HepG2 (cell line): Measurements from ENCODE around the gene MED12L. TPM values are rescaled to one million over a fixed set of nuclear protein-coding genes. Genes with fewer than 3 reads are reported as not detected.

Experiments
- ATAC-seq: fragments of 200-7000 bp; cut with Tn5 transposase; 3 replicates; pipeline ENCODE4 v1.9.1; 2020; ENCODE audit warnings: mild to moderate bottlenecking, moderate library complexity
- BruUV-seq: library from RNA; stranded (reverse); fragments of 400-500 nt; replicated peaks from 2 replicates; lab custom pipeline; 2021; lab: Mats Ljungman, UMichigan
- CTCF ChIA-PET: fragments of 300-600 bp; formaldehyde crosslinking; extraction: SDS; loops from one replicate; lab custom pipeline; 2021; ENCODE audit warnings: low total read pairs, inconsistent platforms, low intra/inter-chr PET ratio; lab: Yijun Ruan, JAX
- POLR2A ChIA-PET: fragments of 350-600 bp; sonication (Branson Sonifier 250); formaldehyde crosslinking; loops from one replicate; lab custom pipeline; 2020; ENCODE audit warnings: antibody characterized with exemption, inconsistent platforms; lab: Yijun Ruan, JAX
- DNase-seq: peaks from one replicate; pipeline ENCODE4 v3.0.0-alpha.2; 2015; ENCODE audit warnings: low spot score
- FAIRE-seq: peaks from 3 replicates; lab custom pipeline; 2011; peaks lifted over from hg19 to GRCh38; lab: Jason Lieb, UNC
- H2AFZ ChIP-seq: one replicate; pipeline ENCODE4 v1.6.1; 2011; ENCODE audit warnings: low read length, inconsistent platforms
- H3K27ac ChIP-seq: fragments of 300-600 bp; 3 replicates; pipeline ENCODE4 v1.8.0; 2011; ENCODE audit warnings: mixed run types, mild to moderate bottlenecking, mixed read lengths, low read length, inconsistent platforms; ENCODE audit not compliant: insufficient read depth; ENCODE audit errors: extremely low read length
- H3K27me3 ChIP-seq, 2 experiments: fragments of 200-600 bp in 1 of 2; 2 replicates in 1 of 2; 3 replicates in 1 of 2; pipeline versions ENCODE4 v1.6.0 to v1.8.0; 2011; ENCODE audit warnings: low read length in 2 of 2, mild to moderate bottlenecking in 2 of 2, moderate library complexity in 2 of 2, inconsistent platforms in 1 of 2; ENCODE audit not compliant: insufficient read depth in 2 of 2, control insufficient read depth in 1 of 2
- H3K36me3 ChIP-seq, 2 experiments: fragments of 200-600 bp in 1 of 2; replicated peaks in 1 of 2; 2 replicates in 1 of 2; 3 replicates in 1 of 2; pipeline versions ENCODE4 v1.5.1 to v1.8.0; 2011; ENCODE audit warnings: low read length in 2 of 2, inconsistent platforms in 1 of 2; ENCODE audit not compliant: insufficient read depth in 2 of 2, control insufficient read depth in 1 of 2
- H3K4me1 ChIP-seq: 2 replicates; pipeline ENCODE4 v1.5.1; 2012; ENCODE audit warnings: low read length, inconsistent platforms; ENCODE audit not compliant: insufficient read depth
- H3K4me2 ChIP-seq: 2 replicates; pipeline ENCODE4 v1.6.0; 2011; ENCODE audit warnings: low read depth, low read length, inconsistent platforms
- H3K4me3 ChIP-seq, 3 experiments: fragments of 200-600 bp in 1 of 3; sonication (generic), shearing (Covaris generic) in 1 of 3; replicated peaks in 1 of 3; 2 replicates each; pipeline ENCODE4 v1.5.1; 2011 to 2016; ENCODE audit warnings: low read length in 3 of 3, inconsistent platforms in 2 of 3, low read depth in 2 of 3, mild to moderate bottlenecking in 2 of 3, control low read depth in 1 of 3, mixed read lengths in 1 of 3; ENCODE audit not compliant: insufficient read depth in 1 of 3
- H3K79me2 ChIP-seq: one replicate; pipeline ENCODE4 v1.6.1; 2011; ENCODE audit warnings: low read length, inconsistent platforms; ENCODE audit not compliant: insufficient read depth
- H3K9ac ChIP-seq: 2 replicates; pipeline ENCODE4 v1.6.0; 2011; ENCODE audit warnings: mild to moderate bottlenecking, low read depth, low read length, inconsistent platforms; ENCODE audit not compliant: insufficient read depth
- H3K9me3 ChIP-seq: 2 replicates; pipeline ENCODE4 v1.5.1; 2012; ENCODE audit warnings: mild to moderate bottlenecking, low read length
- H4K20me1 ChIP-seq: 2 replicates; pipeline ENCODE4 v1.6.0; 2011; ENCODE audit warnings: inconsistent platforms, mild to moderate bottlenecking, low read length, moderate library complexity; ENCODE audit not compliant: insufficient read depth
- CEBPG ChIP-seq: IDR thresholded peaks from 2 replicates; pipeline ENCODE4 v1.6.1; 2016
- EHMT2 ChIP-seq: fragments of 200-600 bp; sonication (generic); IDR thresholded peaks from 2 replicates; pipeline ENCODE4 v1.7.0; 2017; ENCODE audit warnings: antibody characterized with exemption, low read depth, low read length, borderline replicate concordance
- GZF1 ChIP-seq: sonication (generic); formaldehyde crosslinking; IDR thresholded peaks from 2 replicates; pipeline ENCODE4 v1.5.1; 2020; ENCODE audit warnings: mild to moderate bottlenecking, missing genetic modification reagents
- WGBS: methylation state at CpG from one replicate; pipeline ENCODE4 v1.1.6; 2017; ENCODE audit warnings: low lambda C conversion rate; 5-methylcytosine and 5-hydroxymethylcytosine counted together
- in situ Hi-C: cut with HindIII; loops from 2 replicates; pipeline ENCODE4 v1.10.0; 2017; ENCODE audit warnings: low pct_unique_long_range_greater_than_20kb; ENCODE audit not compliant: extremely low pct_ligation_motif_present
- intact Hi-C: fragments of 100-400 bp; cut with micrococcal nuclease; formaldehyde crosslinking; loops from one replicate; pipeline ENCODE4 v1.10.0; 2022; ENCODE audit not compliant: unreplicated experiment
- polyA plus RNA-seq, 8 experiments: library from polyadenylated mRNA; depleted of rRNA in 3 of 8; stranded (reverse) in 7 of 8; unstranded in 1 of 8; fragments of >200 nt; fragmentation: Illumina TruSeq in 4 of 8; extraction: Trizol in 4 of 8; gene quantifications; 2 replicates each; pipeline versions ENCODE4 v1.2.1 to v1.2.3, GENCODE V29; 2011 to 2016; ENCODE audit warnings: low read depth in 4 of 8, missing spikeins in 1 of 8, mixed read lengths in 1 of 8; ENCODE audit not compliant: insufficient read depth in 1 of 8
- total RNA-seq, 5 experiments: library from RNA; depleted of rRNA; stranded (reverse); fragments of >200 nt; fragmentation: Illumina TruSeq; extraction: Trizol; gene quantifications; 2 replicates each; pipeline ENCODE4 v1.2.3, GENCODE V29; 2016; ENCODE audit warnings: low read depth in 1 of 5
- TF ChIP-seq, protein P1 (sequence below): IDR thresholded peaks from 2 replicates; pipeline ENCODE4 v1.6.1; 2016; ENCODE audit warnings: missing biosample characterization, missing genetic modification reagents, low read depth
- TF ChIP-seq, protein P2 (sequence below): sonication (generic); formaldehyde crosslinking; IDR thresholded peaks from 2 replicates; pipeline ENCODE4 v1.4.0; 2020; ENCODE audit warnings: missing genetic modification reagents

Gene MED12L
- total and polyA plus RNA-seq, 2 of the 13 experiments (the other 11 are each of a cell fraction or from before 2014, with no cell fraction given) = 0.07 to 0.64 TPM

- no peaks in the 10 kb centered on the region for H4K20me1 ChIP-seq
- H3K9ac ChIP-seq = no peak overlapping the region
- ChIA-PET CTCF (no interaction called here), POLR2A (no interaction called here)
- in situ Hi-C loops = no loop called here
- H3K79me2 ChIP-seq = no peaks in the 10 kb centered on the region
- 79% methylated on average over 5 of the region's 5 CpGs for WGBS
- TF ChIP-seq EHMT2 (no peak), CEBPG (no peak), GZF1 (CRISPR knock-in tag) (no peak)
- TF ChIP-seq, protein P1, sequence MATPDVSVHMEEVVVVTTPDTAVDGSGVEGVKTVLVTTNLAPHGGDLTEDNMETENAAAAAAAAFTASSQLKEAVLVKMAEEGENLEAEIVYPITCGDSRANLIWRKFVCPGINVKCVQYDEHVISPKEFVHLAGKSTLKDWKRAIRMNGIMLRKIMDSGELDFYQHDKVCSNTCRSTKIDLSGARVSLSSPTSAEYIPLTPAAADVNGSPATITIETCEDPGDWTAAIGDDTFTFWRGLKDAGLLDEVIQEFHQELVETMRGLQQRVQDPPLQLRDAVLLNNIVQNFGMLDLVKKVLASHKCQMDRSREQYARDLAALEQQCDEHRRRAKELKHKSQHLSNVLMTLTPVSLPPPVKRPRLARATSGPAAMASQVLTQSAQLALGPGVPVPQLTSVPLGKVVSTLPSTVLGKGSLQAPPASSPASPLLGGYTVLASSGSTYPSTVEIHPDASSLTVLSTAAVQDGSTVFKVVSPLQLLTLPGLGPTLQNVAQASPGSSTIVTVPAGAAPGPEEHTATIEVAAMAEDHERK (CRISPR knock-in tag) = no peak
- TF ChIP-seq, protein P2, sequence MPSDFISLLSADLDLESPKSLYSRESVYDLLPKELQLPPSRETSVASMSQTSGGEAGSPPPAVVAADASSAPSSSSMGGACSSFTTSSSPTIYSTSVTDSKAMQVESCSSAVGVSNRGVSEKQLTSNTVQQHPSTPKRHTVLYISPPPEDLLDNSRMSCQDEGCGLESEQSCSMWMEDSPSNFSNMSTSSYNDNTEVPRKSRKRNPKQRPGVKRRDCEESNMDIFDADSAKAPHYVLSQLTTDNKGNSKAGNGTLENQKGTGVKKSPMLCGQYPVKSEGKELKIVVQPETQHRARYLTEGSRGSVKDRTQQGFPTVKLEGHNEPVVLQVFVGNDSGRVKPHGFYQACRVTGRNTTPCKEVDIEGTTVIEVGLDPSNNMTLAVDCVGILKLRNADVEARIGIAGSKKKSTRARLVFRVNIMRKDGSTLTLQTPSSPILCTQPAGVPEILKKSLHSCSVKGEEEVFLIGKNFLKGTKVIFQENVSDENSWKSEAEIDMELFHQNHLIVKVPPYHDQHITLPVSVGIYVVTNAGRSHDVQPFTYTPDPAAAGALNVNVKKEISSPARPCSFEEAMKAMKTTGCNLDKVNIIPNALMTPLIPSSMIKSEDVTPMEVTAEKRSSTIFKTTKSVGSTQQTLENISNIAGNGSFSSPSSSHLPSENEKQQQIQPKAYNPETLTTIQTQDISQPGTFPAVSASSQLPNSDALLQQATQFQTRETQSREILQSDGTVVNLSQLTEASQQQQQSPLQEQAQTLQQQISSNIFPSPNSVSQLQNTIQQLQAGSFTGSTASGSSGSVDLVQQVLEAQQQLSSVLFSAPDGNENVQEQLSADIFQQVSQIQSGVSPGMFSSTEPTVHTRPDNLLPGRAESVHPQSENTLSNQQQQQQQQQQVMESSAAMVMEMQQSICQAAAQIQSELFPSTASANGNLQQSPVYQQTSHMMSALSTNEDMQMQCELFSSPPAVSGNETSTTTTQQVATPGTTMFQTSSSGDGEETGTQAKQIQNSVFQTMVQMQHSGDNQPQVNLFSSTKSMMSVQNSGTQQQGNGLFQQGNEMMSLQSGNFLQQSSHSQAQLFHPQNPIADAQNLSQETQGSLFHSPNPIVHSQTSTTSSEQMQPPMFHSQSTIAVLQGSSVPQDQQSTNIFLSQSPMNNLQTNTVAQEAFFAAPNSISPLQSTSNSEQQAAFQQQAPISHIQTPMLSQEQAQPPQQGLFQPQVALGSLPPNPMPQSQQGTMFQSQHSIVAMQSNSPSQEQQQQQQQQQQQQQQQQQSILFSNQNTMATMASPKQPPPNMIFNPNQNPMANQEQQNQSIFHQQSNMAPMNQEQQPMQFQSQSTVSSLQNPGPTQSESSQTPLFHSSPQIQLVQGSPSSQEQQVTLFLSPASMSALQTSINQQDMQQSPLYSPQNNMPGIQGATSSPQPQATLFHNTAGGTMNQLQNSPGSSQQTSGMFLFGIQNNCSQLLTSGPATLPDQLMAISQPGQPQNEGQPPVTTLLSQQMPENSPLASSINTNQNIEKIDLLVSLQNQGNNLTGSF (CRISPR knock-in tag) = no peak
- H3K9me3 ChIP-seq = no peaks in the 10 kb centered on the region
- intact Hi-C loops = no loop called here
- H3K4me2 ChIP-seq = no peak overlapping the region
- ATAC-seq (no peak), DNase-seq (no peak), FAIRE-seq (no peak)
- H3K4me1 ChIP-seq = no peaks in the 10 kb centered on the region
- no TSS peak for BruUV-seq
- H3K4me3 ChIP-seq = no peak overlapping the region
- H3K27me3 ChIP-seq = no peaks in the 10 kb centered on the region
- H3K36me3 ChIP-seq = no peaks in the 10 kb centered on the region
- no peak overlapping the region for H3K27ac ChIP-seq
- no peak overlapping the region for H2AFZ ChIP-seq
Observed at GRCh38 chr3:151314593-151314992, 229.1 kb downstream of the MED12L start.
